Liver (tissue), 9 donors: ENCODE data around the gene SLC44A2. TPM values are rescaled to one million over a fixed set of nuclear protein-coding genes. Genes with fewer than 3 reads are reported as not detected.

Source experiments
- DNase-seq: peaks from one replicate; pipeline ENCODE4 v3.0.0-alpha.2; 2017; ENCODE audit warnings: low spot score
- H3K27ac ChIP-seq, 2 donors: one replicate each; pipeline ENCODE4 v1.7.0; 2013; ENCODE audit warnings: inconsistent platforms in 2 of 2, low read length in 2 of 2, control low read depth in 1 of 2, low read depth in 1 of 2, mild to moderate bottlenecking in 1 of 2
- H3K27me3 ChIP-seq, 4 donors: one replicate each; pipeline versions ENCODE4 v1.6.1 to v1.7.0; 2013; ENCODE audit warnings: low read length in 3 of 4, inconsistent platforms in 1 of 4, mild to moderate bottlenecking in 1 of 4, moderate library complexity in 1 of 4; ENCODE audit not compliant: control insufficient read depth in 4 of 4, insufficient read depth in 4 of 4
- H3K36me3 ChIP-seq, 4 donors: one replicate each; pipeline versions ENCODE4 v1.6.1 to v1.7.0; 2013; ENCODE audit warnings: low read length in 3 of 4, mild to moderate bottlenecking in 3 of 4, low read depth in 1 of 4, moderate library complexity in 1 of 4; ENCODE audit not compliant: control insufficient read depth in 4 of 4, insufficient read depth in 3 of 4
- H3K4me1 ChIP-seq, 4 donors: one replicate each; pipeline versions ENCODE4 v1.6.1 to v1.7.0; 2013; ENCODE audit warnings: low read length in 3 of 4, mild to moderate bottlenecking in 3 of 4, moderate library complexity in 1 of 4; ENCODE audit not compliant: control insufficient read depth in 4 of 4, insufficient read depth in 4 of 4
- H3K4me3 ChIP-seq, 3 donors: one replicate each; pipeline versions ENCODE4 v1.6.1 to v1.7.0; 2013; ENCODE audit warnings: low read length in 3 of 3, control low read depth in 1 of 3, low read depth in 1 of 3, mild to moderate bottlenecking in 1 of 3
- H3K9ac ChIP-seq, 2 donors: one replicate each; pipeline ENCODE4 v1.7.0; 2013; ENCODE audit warnings: low read length in 2 of 2, mild to moderate bottlenecking in 2 of 2, moderate library complexity in 2 of 2, control low read depth in 1 of 2, low read depth in 1 of 2
- H3K9me3 ChIP-seq, 4 donors: one replicate each; pipeline versions ENCODE4 v1.6.1 to v1.7.0; 2013; ENCODE audit warnings: low read length in 3 of 4; ENCODE audit not compliant: control insufficient read depth in 4 of 4
- ATF3 ChIP-seq: IDR thresholded peaks from 2 replicates; pipeline ENCODE4 v1.6.1; 2016; ENCODE audit warnings: antibody characterized with exemption
- CTCF ChIP-seq: fragments of 150-350 bp; IDR thresholded peaks from 2 replicates; pipeline ENCODE4 v1.5.1; 2017; ENCODE audit warnings: improper control_type of control experiment, low read depth, low read length; ENCODE audit not compliant: missing input control
- EGR1 ChIP-seq, 2 donors: IDR thresholded peaks; 2 replicates each; pipeline ENCODE4 v1.6.1; 2016 to 2018; ENCODE audit warnings: antibody characterized with exemption in 2 of 2, low read depth in 2 of 2
- FOXA1 ChIP-seq: IDR thresholded peaks from 2 replicates; pipeline ENCODE4 v1.6.1; 2016; ENCODE audit warnings: antibody characterized with exemption
- FOXA2 ChIP-seq: IDR thresholded peaks from 2 replicates; pipeline ENCODE4 v1.6.1; 2016; ENCODE audit warnings: antibody characterized with exemption
- GABPA ChIP-seq, 2 donors: IDR thresholded peaks in 1 of 2; conservative IDR thresholded peaks in 1 of 2; 2 replicates each; pipeline ENCODE4 v1.6.1; 2016; ENCODE audit warnings: antibody characterized with exemption in 2 of 2, mild to moderate bottlenecking in 1 of 2, moderate library complexity in 1 of 2
- HNF4A ChIP-seq, 2 donors: conservative IDR thresholded peaks; 2 replicates each; pipeline ENCODE4 v1.6.1; 2016; ENCODE audit warnings: antibody characterized with exemption in 2 of 2, mild to moderate bottlenecking in 2 of 2
- HNF4G ChIP-seq: IDR thresholded peaks from 2 replicates; pipeline ENCODE4 v1.6.1; 2016; ENCODE audit warnings: antibody characterized with exemption
- JUND ChIP-seq, 2 donors: IDR thresholded peaks; 2 replicates each; pipeline ENCODE4 v1.6.1; 2016; ENCODE audit warnings: antibody characterized with exemption in 2 of 2
- MAX ChIP-seq: IDR thresholded peaks from 2 replicates; pipeline ENCODE4 v1.6.1; 2016; ENCODE audit warnings: antibody characterized with exemption
- NR2F2 ChIP-seq: IDR thresholded peaks from 2 replicates; pipeline ENCODE4 v1.6.1; 2016; ENCODE audit warnings: antibody characterized with exemption
- RAD21 ChIP-seq, 2 donors: IDR thresholded peaks; 2 replicates each; pipeline ENCODE4 v1.6.1; 2016; ENCODE audit warnings: antibody characterized with exemption in 2 of 2, mild to moderate bottlenecking in 2 of 2
- REST ChIP-seq: IDR thresholded peaks from 2 replicates; pipeline ENCODE4 v1.6.1; 2016; ENCODE audit warnings: antibody characterized with exemption, mild to moderate bottlenecking
- RXRA ChIP-seq, 2 donors: IDR thresholded peaks; 2 replicates each; pipeline ENCODE4 v1.6.1; 2017 to 2018; ENCODE audit warnings: antibody characterized with exemption in 2 of 2, mild to moderate bottlenecking in 1 of 2
- SP1 ChIP-seq: IDR thresholded peaks from 2 replicates; pipeline ENCODE4 v1.6.1; 2018; ENCODE audit warnings: antibody characterized with exemption, mild to moderate bottlenecking
- TAF1 ChIP-seq: conservative IDR thresholded peaks from 2 replicates; pipeline ENCODE4 v1.6.1; 2016; ENCODE audit warnings: antibody characterized with exemption, mild to moderate bottlenecking
- YY1 ChIP-seq: IDR thresholded peaks from 2 replicates; pipeline ENCODE4 v1.6.1; 2016; ENCODE audit warnings: antibody characterized with exemption, mild to moderate bottlenecking
- ZBTB33 ChIP-seq: IDR thresholded peaks from 2 replicates; pipeline ENCODE4 v1.6.1; 2016; ENCODE audit warnings: antibody characterized with exemption
- WGBS: extraction: QIAGEN DNeasy Blood & Tissue Kit; methylation state at CpG from one replicate; pipeline ENCODE4 v1.1.7; 2013; 5-methylcytosine and 5-hydroxymethylcytosine counted together
- polyA plus RNA-seq, 2 donors: library from polyadenylated mRNA; stranded (reverse) in 1 of 2; unstranded in 1 of 2; fragments of 200-250 nt in 1 of 2; fragments of >200 nt in 1 of 2; fragmentation: Nextera tagmentation in 1 of 2; extraction: Ambion mirVana in 1 of 2; gene quantifications; one replicate each; pipeline versions ENCODE4 v1.2.1 to v1.2.3, GENCODE V29; 2013 to 2015
- total RNA-seq, 2 donors: library from RNA; depleted of rRNA; stranded (reverse); fragments of >200 nt; gene quantifications; one replicate each; pipeline ENCODE4 v1.2.3, GENCODE V29; 2014
- donor health status: healthy.
- donor health status: healthy.
- donor health status: healthy.
- donor health status: healthy.
- donor health status: healthy.

SLC44A2 gene
- total and polyA plus RNA-seq, 4 donors, result 12.0 to 21.6 (median 13.4) TPM

GRCh38 chr19:10621966-10622365, 3.4 kb upstream of the SLC44A2 start:
- TF ChIP-seq RXRA (IDR thresholded peaks at IDR 0.05), result no peak
- TF ChIP-seq YY1, result no peak
- no peak for TF ChIP-seq CTCF
- no peak for TF ChIP-seq RAD21 (IDR thresholded peaks at IDR 0.05)
- TF ChIP-seq FOXA2, result no peak
- TF ChIP-seq HNF4G, result no peak
- no peak for TF ChIP-seq SP1
- no peak for TF ChIP-seq NR2F2
- no peak for TF ChIP-seq JUND (IDR thresholded peaks at IDR 0.05)
- Histone ChIP-seq H3K4me3 (no peak overlapping the region), H3K9ac (no peak overlapping the region), H3K36me3 (no peaks in the 10 kb centered on the region), H3K4me1 (peaks cover 0 to 9% (median 6%) of the 10 kb centered on the region in 4 donors), H3K9me3 (no peaks in the 10 kb centered on the region), H3K27me3 (no peaks in the 10 kb centered on the region), H3K27ac (no peak overlapping the region)
- WGBS, result 96% methylated on average over 8 of the region's 8 CpGs
- DNase-seq, result no peak

- no peak for DNase-seq
- 77% methylated on average over 6 of the region's 6 CpGs for whole genome bisulfite sequencing
- Histone ChIP-seq H3K27ac (no peak overlapping the region), H3K9ac (no peak overlapping the region), H3K27me3 (no peaks in the 10 kb centered on the region), H3K36me3 (peaks cover 0 to 5% (median under 1%) of the 10 kb centered on the region in 4 donors), H3K9me3 (no peaks in the 10 kb centered on the region), H3K4me1 (peaks cover 0 to 9% (median 6%) of the 10 kb centered on the region in 4 donors), H3K4me3 (no peak overlapping the region)
- TF ChIP-seq EGR1 (IDR thresholded peaks at IDR 0.05; ENCODE audit: low read depth in 2 of 2), result no peak
- TF ChIP-seq YY1, result no peak
- no peak for TF ChIP-seq GABPA (IDR thresholded peaks at IDR 0.05 in 1 of 2, conservative IDR thresholded peaks at IDR 0.05 in 1 of 2)
- no peak for TF ChIP-seq CTCF
- TF ChIP-seq RAD21 (IDR thresholded peaks at IDR 0.05), result no peak
- TF ChIP-seq FOXA2, result no peak
- no peak for TF ChIP-seq FOXA1
- TF ChIP-seq TAF1, result no peak
- TF ChIP-seq ATF3, result no peak
- TF ChIP-seq ZBTB33, result no peak
- TF ChIP-seq SP1, result no peak
- TF ChIP-seq NR2F2, result no peak
- TF ChIP-seq MAX, result no peak
- TF ChIP-seq HNF4A (conservative IDR thresholded peaks at IDR 0.05), result no peak
- TF ChIP-seq RXRA (IDR thresholded peaks at IDR 0.05), result no peak
- TF ChIP-seq HNF4G, result no peak
- TF ChIP-seq JUND (IDR thresholded peaks at IDR 0.05), result no peak
- no peak for TF ChIP-seq REST
Measured at GRCh38 chr19:10624585-10624984, 768 bp upstream of the SLC44A2 start.
